HG02642 (cell line): ENCODE data around the gene HS1BP3.

Experiments used
- ATAC-seq: cut with Tn5 transposase; IDR thresholded peaks from one replicate; pipeline ENCODE4 v1.9.1; 2021; ENCODE audit warnings: mild to moderate bottlenecking; ENCODE audit not compliant: unreplicated experiment, poor library complexity

The HS1BP3 gene

GRCh38 chr2:20675701-20676352 lies 24.9 kb upstream of the HS1BP3 start:
- ATAC-seq, result peak; percentile 76

- no peak for ATAC-seq
These were observed 24.2 kb upstream of the HS1BP3 start for GRCh38 chr2:20674974-20675679.

- ATAC-seq, result no peak
These were observed 23.5 kb upstream of the HS1BP3 start for GRCh38 chr2:20674309-20674965.

GRCh38 chr2:20673686-20674308 lies 22.9 kb upstream of the HS1BP3 start:
- no peak for ATAC-seq

- ATAC-seq, result no peak
These were observed 21.5 kb upstream of the HS1BP3 start for GRCh38 chr2:20672201-20672951.

- no peak for ATAC-seq
These were observed 20.8 kb upstream of the HS1BP3 start for GRCh38 chr2:20671736-20672080.

- no peak for ATAC-seq
These were observed 20.3 kb upstream of the HS1BP3 start for GRCh38 chr2:20671036-20671735.

- no peak for ATAC-seq
These were observed 19.6 kb upstream of the HS1BP3 start for GRCh38 chr2:20670315-20671035.

GRCh38 chr2:20669562-20670314 lies 18.8 kb upstream of the HS1BP3 start:
- ATAC-seq, result no peak

- ATAC-seq, result no peak
These were observed 18.1 kb upstream of the HS1BP3 start for GRCh38 chr2:20668871-20669475.

GRCh38 chr2:20668451-20668850 lies 17.6 kb upstream of the HS1BP3 start:
- ATAC-seq, result no peak

- ATAC-seq, result peak; percentile 13
These were observed 16.9 kb upstream of the HS1BP3 start for GRCh38 chr2:20667531-20668401.

GRCh38 chr2:20667151-20667530 lies 16.2 kb upstream of the HS1BP3 start:
- peak; percentile 28 for ATAC-seq

- peak; percentile 33 for ATAC-seq
These were observed 15.6 kb upstream of the HS1BP3 start, which contains the start of gene GDF7 for GRCh38 chr2:20666304-20667150. Gene GDF7, plus strand, starts transcription at chr2:20667144. Its CDS starts 96 bp downstream, at chr2:20667240.

GRCh38 chr2:20666005-20666303 lies 15.1 kb upstream of the HS1BP3 start:
- ATAC-seq, result peak; percentile 6

GRCh38 chr2:20665243-20666004 lies 14.5 kb upstream of the HS1BP3 start:
- no peak for ATAC-seq
